ENCODE results near the gene SLCO1B1. TPM values are rescaled to one million over a fixed set of nuclear protein-coding genes. Genes with fewer than 3 reads are reported as not detected.
A peak's percentile ranks its signal among the peaks of the same experiment; 100 is the strongest.
"Not testable (repeated sequence)": the region's sequence is repeated elsewhere in the genome, so short reads cannot be mapped to it uniquely, and the experiment has no call there.

Gene SLCO1B1
- total and polyA plus RNA-seq, 11 donors, result 0.33 TPM; not detected in 10

GRCh38 chr12:21169878-21170472, 39.0 kb downstream of the SLCO1B1 start:
- H3K9me3 ChIP-seq, result peaks cover 0 to 21% (median 0%) of the 10 kb centered on the region in 12 donors
- TF ChIP-seq, protein P1, sequence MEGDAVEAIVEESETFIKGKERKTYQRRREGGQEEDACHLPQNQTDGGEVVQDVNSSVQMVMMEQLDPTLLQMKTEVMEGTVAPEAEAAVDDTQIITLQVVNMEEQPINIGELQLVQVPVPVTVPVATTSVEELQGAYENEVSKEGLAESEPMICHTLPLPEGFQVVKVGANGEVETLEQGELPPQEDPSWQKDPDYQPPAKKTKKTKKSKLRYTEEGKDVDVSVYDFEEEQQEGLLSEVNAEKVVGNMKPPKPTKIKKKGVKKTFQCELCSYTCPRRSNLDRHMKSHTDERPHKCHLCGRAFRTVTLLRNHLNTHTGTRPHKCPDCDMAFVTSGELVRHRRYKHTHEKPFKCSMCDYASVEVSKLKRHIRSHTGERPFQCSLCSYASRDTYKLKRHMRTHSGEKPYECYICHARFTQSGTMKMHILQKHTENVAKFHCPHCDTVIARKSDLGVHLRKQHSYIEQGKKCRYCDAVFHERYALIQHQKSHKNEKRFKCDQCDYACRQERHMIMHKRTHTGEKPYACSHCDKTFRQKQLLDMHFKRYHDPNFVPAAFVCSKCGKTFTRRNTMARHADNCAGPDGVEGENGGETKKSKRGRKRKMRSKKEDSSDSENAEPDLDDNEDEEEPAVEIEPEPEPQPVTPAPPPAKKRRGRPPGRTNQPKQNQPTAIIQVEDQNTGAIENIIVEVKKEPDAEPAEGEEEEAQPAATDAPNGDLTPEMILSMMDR (IDR thresholded peaks at IDR 0.05), result peak in 10 of 12 donors; percentile 32 to 54 (median 42)
- no peak for TF ChIP-seq POLR2A (IDR thresholded peaks at IDR 0.05)
- H3K36me3 ChIP-seq, result no peaks in the 10 kb centered on the region
- H3K27me3 ChIP-seq, result no peaks in the 10 kb centered on the region
- intact Hi-C loops (cut with DNase I), result no loop called here
- no peak overlapping the region for H3K27ac ChIP-seq
- no peak overlapping the region for H3K4me3 ChIP-seq
- WGBS, 4 donors, result 31 to 42% (median 36%) methylated on average over 3 of the region's 3 CpGs
- no peak for ATAC-seq
- H3K4me1 ChIP-seq, result no peaks in the 10 kb centered on the region
- no peak for DNase-seq

DNA sequence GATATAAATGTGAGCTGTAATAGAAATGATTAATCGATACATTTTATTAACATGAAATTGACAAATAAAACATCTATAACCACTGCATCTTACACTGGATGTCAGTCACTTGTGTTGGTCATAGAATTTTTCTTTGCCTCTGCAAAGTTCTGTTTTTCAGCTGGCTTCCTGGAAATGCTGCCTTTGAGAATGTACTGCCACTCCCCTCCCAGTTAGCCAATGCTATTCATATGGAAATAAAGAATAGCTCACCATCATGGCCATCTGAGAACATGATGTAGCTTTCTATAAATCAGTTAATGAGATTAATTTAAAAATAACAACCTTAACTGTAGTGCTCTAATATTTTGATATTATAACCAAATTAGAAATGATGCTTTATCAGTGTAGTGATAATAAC, 41.1 kb downstream of the SLCO1B1 start:
- ATAC-seq (no peak), DNase-seq (no peak)
- no peak overlapping the region for H3K4me3 ChIP-seq
- no peaks in the 10 kb centered on the region for H3K36me3 ChIP-seq
- H3K27me3 ChIP-seq, result no peaks in the 10 kb centered on the region
- WGBS, 4 donors, result 88 to 100% (median 94%) methylated on average over 1 of the region's 1 CpG
- H3K4me1 ChIP-seq, result no peaks in the 10 kb centered on the region
- intact Hi-C loops (cut with DNase I), result no loop called here
- no peak overlapping the region for H3K27ac ChIP-seq
- TF ChIP-seq, protein P1 (IDR thresholded peaks at IDR 0.05), result no peak
- TF ChIP-seq POLR2A (IDR thresholded peaks at IDR 0.05), result no peak
- H3K9me3 ChIP-seq, result peaks cover 0 to 21% (median 0%) of the 10 kb centered on the region in 12 donors

GRCh38 chr12:21183721-21184275, 52.8 kb downstream of the SLCO1B1 start:
- H3K4me1 ChIP-seq, result no peaks in the 10 kb centered on the region
- no peak overlapping the region for H3K4me3 ChIP-seq
- no peak for TF ChIP-seq POLR2A (IDR thresholded peaks at IDR 0.05)
- TF ChIP-seq, protein P1 (IDR thresholded peaks at IDR 0.05), result no peak
- 48 to 60% (median 58%) methylated on average over 3 of the region's 3 CpGs for WGBS, 4 donors
- H3K27ac ChIP-seq, result no peak overlapping the region
- no peak for ATAC-seq
- intact Hi-C loops (cut with DNase I), result no loop called here
- peaks cover 0 to 7% (median 0%) of the 10 kb centered on the region in 12 donors for H3K9me3 ChIP-seq
- H3K27me3 ChIP-seq, result no peaks in the 10 kb centered on the region
- no peaks in the 10 kb centered on the region for H3K36me3 ChIP-seq
- no peak for DNase-seq

DNA sequence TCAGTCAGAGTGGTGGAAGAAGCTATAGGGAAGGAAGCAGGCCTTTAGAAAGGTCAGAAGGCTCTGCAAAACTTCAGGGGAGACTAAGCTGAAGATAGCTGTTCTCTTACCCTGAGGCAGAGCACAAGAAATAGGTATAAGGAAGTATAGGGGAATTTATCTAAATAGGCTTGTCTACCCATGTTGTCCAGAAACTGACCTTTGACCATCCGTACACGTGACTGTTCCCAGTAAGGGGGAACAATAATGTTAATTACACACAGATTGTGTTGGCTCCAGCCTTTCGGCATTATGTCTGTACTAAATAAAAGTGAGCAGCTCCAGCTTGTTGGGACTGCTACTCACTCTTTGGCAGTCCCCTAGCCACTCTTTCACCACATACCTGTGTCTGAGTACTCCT, 59.0 kb downstream of the SLCO1B1 start:
- 74 to 83% (median 81%) methylated on average over 3 of the region's 3 CpGs for WGBS, 4 donors
- H3K36me3 ChIP-seq, result no peaks in the 10 kb centered on the region
- H3K27ac ChIP-seq, result no peak overlapping the region
- DNase-seq, result no peak
- no peaks in the 10 kb centered on the region for H3K4me1 ChIP-seq
- intact Hi-C loops (cut with DNase I), result no loop called here
- peaks cover 0 to 23% (median 3%) of the 10 kb centered on the region in 12 donors for H3K9me3 ChIP-seq
- TF ChIP-seq POLR2A (IDR thresholded peaks at IDR 0.05), result no peak
- TF ChIP-seq, protein P1 (IDR thresholded peaks at IDR 0.05), result no peak
- no peak overlapping the region for H3K4me3 ChIP-seq
- ATAC-seq, result no peak
- no peaks in the 10 kb centered on the region for H3K27me3 ChIP-seq

GRCh38 chr12:21214433-21214832, 83.4 kb downstream of the SLCO1B1 start:
- DNase-seq; H3K4me3 ChIP-seq; H3K27ac ChIP-seq; H3K36me3 ChIP-seq; intact Hi-C loops (cut with DNase I); H3K4me1 ChIP-seq; ATAC-seq; H3K9me3 ChIP-seq; H3K27me3 ChIP-seq: not testable (repeated sequence)
- WGBS, 4 donors, result 82 to 90% (median 83%) methylated on average over 10 to 19 of the region's 19 CpGs; no CpG with 5 or more reads in 1 of the 4 donors

Data from heart left ventricle (tissue), 16 donors.